GM12873 (cell line): ENCODE data around the gene ACSF3.

Source experiments
- TF ChIP-seq, protein P1 (sequence below): IDR thresholded peaks from 2 replicates; pipeline ENCODE4 v1.5.1; 2012; ENCODE audit warnings: low read depth, mild to moderate bottlenecking, moderate library complexity, low read length, control low read depth; ENCODE audit not compliant: insufficient read depth; ENCODE audit errors: missing control alignments

The ACSF3 gene

DNA sequence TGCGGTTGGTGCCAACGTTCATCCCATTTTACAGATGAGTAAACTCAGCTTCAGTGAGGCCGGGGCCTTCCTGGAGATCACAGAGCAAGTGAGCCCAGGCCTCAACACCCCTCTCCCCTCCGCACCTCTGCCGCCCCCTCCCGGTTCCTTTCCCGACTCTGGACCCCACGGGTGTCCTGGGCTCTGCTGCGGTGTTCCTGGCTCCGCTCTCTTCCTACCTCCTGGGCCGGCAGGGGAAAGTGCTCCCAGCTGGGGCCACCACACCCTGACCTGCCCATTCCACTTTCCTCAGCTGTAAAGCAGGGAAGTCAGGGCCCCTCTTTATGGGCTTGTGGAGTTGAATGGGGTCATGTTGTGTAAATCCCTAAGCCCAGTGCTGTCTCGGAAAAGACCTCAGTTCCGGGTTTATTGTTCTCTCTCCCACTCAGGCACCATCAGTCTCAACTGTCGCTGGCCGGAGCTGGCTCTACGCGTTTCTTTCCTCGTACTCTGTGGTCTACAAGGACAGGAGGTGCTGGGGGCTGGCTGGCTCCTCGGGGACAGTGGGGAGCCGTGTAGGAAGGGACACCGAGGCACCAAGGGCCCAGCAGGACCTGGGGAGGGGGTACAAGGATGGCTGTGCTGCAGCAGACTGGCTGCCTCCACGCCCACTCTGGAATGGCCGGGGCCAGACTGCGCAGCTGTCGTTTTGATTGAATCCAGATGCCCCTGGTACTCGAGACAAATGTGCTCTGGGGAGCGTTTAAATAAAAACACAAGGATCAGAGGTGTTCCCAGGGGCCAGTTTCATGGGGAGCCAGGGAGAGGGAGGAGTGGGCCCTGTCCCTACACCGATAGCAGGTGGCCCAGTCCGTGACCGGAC, 21.7 kb upstream of the ACSF3 start:
- TF ChIP-seq, protein P1, sequence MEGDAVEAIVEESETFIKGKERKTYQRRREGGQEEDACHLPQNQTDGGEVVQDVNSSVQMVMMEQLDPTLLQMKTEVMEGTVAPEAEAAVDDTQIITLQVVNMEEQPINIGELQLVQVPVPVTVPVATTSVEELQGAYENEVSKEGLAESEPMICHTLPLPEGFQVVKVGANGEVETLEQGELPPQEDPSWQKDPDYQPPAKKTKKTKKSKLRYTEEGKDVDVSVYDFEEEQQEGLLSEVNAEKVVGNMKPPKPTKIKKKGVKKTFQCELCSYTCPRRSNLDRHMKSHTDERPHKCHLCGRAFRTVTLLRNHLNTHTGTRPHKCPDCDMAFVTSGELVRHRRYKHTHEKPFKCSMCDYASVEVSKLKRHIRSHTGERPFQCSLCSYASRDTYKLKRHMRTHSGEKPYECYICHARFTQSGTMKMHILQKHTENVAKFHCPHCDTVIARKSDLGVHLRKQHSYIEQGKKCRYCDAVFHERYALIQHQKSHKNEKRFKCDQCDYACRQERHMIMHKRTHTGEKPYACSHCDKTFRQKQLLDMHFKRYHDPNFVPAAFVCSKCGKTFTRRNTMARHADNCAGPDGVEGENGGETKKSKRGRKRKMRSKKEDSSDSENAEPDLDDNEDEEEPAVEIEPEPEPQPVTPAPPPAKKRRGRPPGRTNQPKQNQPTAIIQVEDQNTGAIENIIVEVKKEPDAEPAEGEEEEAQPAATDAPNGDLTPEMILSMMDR = no peak

DNA sequence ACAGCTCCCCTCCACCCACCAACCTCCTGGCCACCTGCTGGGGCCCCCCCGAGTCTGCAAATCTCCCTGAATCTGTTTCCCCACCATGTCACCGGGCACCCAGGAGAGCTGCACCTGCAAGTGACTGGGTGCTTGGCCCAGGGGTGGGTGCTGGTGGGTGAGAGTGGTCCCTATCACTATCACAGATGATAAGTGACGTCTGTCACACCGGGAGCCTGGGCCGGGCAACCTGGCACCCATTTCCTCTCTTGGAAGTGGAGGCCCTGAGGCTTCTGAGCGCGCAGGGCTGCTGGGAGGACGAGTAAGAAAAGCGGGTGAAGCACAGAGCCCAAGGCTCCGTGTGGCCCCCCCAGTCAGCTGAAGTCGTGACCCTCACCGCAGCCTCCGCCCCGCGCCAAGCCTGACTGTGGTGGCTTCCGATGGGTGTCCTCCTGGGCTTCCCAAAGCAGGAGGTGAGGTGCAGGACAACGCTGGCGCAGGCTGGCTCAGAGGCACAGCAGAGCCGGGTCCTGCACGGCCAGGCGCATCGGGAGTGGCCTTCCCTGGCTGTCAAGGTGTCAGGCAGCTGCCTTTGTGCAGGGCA, 21.0 kb upstream of the ACSF3 start:
- TF ChIP-seq, protein P1 = no peak

DNA sequence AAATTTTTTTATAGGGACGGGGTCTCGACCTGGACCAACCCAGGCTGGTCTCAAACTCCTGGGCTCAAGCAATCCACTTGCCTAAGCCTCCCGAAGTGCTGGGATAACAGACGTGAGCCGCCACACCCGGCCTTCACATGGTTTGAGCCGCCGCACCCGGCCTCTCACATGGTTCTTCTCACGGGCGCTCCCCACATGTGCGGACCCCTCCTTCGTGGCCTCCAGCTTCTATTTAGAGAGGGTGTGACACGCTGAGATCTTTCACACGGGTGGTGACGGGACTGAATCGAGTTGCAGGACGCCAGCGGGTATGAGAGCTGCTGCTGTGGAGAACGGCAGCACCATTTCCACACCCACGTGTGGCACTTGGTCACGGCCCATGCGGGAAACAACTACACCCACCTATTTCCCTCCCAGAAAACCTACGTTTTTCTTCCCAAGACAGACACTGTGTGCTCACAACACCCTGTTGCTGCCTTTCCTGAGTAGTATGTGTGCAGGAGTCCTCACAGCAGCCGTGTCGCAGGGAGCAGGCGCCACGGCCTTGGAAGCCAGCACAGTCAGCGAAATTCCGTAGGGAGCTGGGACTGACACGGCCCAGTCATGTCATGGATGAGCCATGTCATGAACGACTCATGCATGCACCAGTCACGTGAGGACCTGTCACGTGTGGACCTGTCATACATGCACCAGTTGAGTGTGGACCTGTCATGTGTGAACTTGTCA, 20.1 kb upstream of the ACSF3 start:
- TF ChIP-seq, protein P1 = no peak

DNA sequence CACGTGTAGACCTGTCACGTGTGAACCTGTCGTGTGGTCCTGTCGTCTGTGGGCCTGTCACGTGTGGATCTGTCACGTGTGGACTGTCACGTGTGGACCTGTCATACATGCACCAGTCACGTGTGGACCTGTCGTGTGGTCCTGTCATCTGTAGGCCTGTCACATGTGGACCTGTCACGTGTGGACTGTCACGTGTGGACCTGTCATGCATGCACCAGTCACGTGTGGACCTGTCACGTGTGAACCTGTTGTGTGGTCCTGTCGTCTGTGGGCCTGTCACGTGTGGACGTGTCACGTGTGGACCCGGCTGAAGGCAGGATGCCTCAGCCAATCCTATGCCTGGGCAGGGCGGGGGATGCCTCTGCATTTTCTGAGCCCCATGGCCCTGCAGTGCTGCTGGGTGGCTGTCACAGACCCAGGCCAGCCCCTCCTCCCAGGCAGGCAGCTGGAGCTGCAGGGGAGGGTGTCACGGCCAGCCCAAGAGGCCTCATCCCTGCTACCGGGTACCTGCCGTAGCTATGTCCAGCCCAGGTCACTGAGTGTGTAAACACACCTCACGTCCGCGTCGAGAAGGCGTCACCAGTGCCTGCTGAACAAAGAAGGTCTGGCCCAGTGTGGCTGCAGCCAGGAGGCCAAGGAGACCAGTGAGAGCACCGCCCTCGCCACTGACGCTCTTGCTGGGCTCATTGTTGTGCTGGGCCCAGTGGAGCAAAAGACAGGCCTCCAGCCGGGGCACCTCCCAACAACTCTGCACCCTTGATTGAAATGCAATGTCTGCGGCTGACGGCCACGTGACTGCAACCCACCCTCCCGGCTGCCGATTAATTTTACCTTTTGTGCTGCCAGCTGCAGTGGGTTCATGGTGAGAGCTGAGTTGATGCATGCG, 18.6 kb upstream of the ACSF3 start:
- TF ChIP-seq, protein P1 = no peak

DNA sequence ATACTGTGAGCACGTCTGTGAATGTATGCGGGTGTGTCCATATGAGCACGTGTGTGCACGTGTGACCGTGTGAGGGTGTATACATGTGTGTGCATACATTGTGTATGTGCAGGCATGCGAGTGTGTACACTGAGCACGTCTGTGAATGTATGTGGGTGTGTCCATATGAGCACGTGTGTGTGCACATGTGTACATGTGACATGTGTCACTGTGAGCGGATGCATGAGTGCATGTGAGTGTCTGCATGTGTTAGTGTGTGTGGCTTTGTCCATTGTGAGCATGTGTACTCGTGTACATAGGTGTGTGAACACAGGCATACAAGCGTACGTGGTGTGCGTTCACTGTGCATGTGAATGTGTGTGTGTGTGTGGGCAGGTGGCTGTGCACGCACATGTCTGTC, 17.5 kb upstream of the ACSF3 start:
- TF ChIP-seq, protein P1 = no peak

DNA sequence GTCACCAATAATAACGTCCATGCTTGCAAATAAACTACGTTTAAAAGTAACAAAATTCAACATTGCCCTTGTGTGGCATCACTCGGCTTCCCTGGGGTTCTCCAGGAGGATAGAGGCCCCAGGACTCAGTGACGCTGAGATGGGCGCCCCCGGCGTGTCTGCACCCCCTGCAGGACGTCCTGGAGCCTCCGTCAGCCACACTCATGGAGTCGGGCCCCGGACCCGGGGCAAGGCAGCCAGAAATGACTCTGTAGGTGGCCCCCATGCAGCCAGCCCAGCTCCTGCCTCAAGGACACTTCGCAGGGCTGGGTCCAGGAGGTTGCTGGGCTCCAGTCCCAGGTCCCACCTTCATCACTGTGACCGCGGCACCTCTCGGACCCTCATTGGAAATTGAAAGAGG, 16.6 kb upstream of the ACSF3 start:
- TF ChIP-seq, protein P1 = no peak
